Measurements from ENCODE around the gene ATP10A. TPM values are rescaled to one million over a fixed set of nuclear protein-coding genes. Genes with fewer than 3 reads are reported as not detected.

Gene ATP10A
- total and polyA plus RNA-seq, 9 of the 15 experiments (the other 6 are each of a cell fraction or from before 2014, with no cell fraction given) = 0.09 TPM; not detected in 8

- CTCF ChIA-PET (ENCODE audit: low intra/inter-chr PET ratio) = no interaction called here
- Histone ChIP-seq H3K4me2 (ENCODE audit: insufficient read depth, low read length) (no peak overlapping the region), H3K36me3 (ENCODE audit: control insufficient read depth, insufficient read depth, low read length) (no peaks in the 10 kb centered on the region), H2AFZ (ENCODE audit: low read depth, low read length) (no peak overlapping the region), H3K9me1 (ENCODE audit: control insufficient read depth, insufficient read depth, low read length) (no peaks in the 10 kb centered on the region), H4K20me1 (replicated peaks; ENCODE audit: control insufficient read depth, insufficient read depth, low read length) (no peaks in the 10 kb centered on the region), H3K9me3 (replicated peaks; ENCODE audit: control insufficient read depth, insufficient read depth, low read depth, low read length) (no peaks in the 10 kb centered on the region), H3K79me2 (ENCODE audit: control insufficient read depth, insufficient read depth, low read length) (no peaks in the 10 kb centered on the region), H3K27me3 (ENCODE audit: control insufficient read depth in 2 of 2, insufficient read depth in 2 of 2, low read length in 2 of 2) (no peaks in the 10 kb centered on the region), H3K4me1 (replicated peaks in 1 of 2; ENCODE audit: control insufficient read depth in 2 of 2, insufficient read depth in 2 of 2, low read length in 2 of 2) (no peaks in the 10 kb centered on the region), H3K4me3 (no peak overlapping the region), H3K9ac (ENCODE audit: insufficient read depth in 1 of 2, low read depth in 2 of 2, low read length in 2 of 2) (no peak overlapping the region), H3K27ac (ENCODE audit: extremely low read depth, low read depth, low read length) (no peak overlapping the region)
- POLR2A ChIA-PET = interaction anchor here (0.7 kb wide), 1 partner anchor 44 kb away, joined by 3 read pairs; no protein-coding TSS in a partner anchor
- in situ Hi-C loops (cut with MboI) = no loop called here
- DNase-seq (ENCODE audit: extremely low read depth in 1 of 4, low spot score in 3 of 4) (no peak), FAIRE-seq (no peak), ATAC-seq (no peak)
- no TSS peak for BruUV-seq (replicated peaks)
- WGBS (ENCODE audit: insufficient coverage, low coverage, missing lambda C conversion rate) = 0% methylated on average over 5 of the region's 5 CpGs
- TF ChIP-seq CREB3 (tag; conservative IDR thresholded peaks at IDR 0.05; ENCODE audit: low read depth) (no peak), MXI1 (IDR thresholded peaks at IDR 0.05; ENCODE audit: low read depth, low read length) (no peak), CUX1 (CRISPR knock-in tag; IDR thresholded peaks at IDR 0.05) (no peak), FOXJ2 (tag; IDR thresholded peaks at IDR 0.05) (no peak), RNF2 (IDR thresholded peaks at IDR 0.05) (no peak), ZBTB7A (IDR thresholded peaks at IDR 0.05; ENCODE audit: borderline replicate concordance, control insufficient read depth, low read depth, low read length) (no peak), ZFP30 (CRISPR knock-in tag; IDR thresholded peaks at IDR 0.05; ENCODE audit: borderline replicate concordance) (no peak), SMAD3 (CRISPR knock-in tag; conservative IDR thresholded peaks at IDR 0.05) (no peak), ZNF347 (CRISPR knock-in tag; IDR thresholded peaks at IDR 0.05; ENCODE audit: low read depth) (no peak), ZKSCAN8 (CRISPR knock-in tag; IDR thresholded peaks at IDR 0.05) (no peak), HMG20A (CRISPR knock-in tag; conservative IDR thresholded peaks at IDR 0.05) (no peak), ELF2 (CRISPR knock-in tag; IDR thresholded peaks at IDR 0.05) (no peak), ZNF57 (CRISPR knock-in tag; IDR thresholded peaks at IDR 0.05) (no peak), CHD1 (IDR thresholded peaks at IDR 0.05; ENCODE audit: low read length) (no peak)
- intact Hi-C loops (cut with micrococcal nuclease) = no loop called here
These were observed 27.4 kb upstream of the ATP10A start for GRCh38 chr15:25890529-25890928.
